A172 (cell line): ENCODE data around the gene RWDD1. TPM values are rescaled to one million over a fixed set of nuclear protein-coding genes. Genes with fewer than 3 reads are reported as not detected.

Experiments
- DNase-seq: peaks from one replicate; pipeline ENCODE4 v3.0.0-alpha.2; 2015; ENCODE audit warnings: low spot score
- total RNA-seq: library from RNA; depleted of rRNA; stranded (reverse); fragments of >200 nt; shearing (Covaris generic); gene quantifications from 2 replicates; pipeline ENCODE4 v1.2.3, GENCODE V29; 2014; rRNA removed

RWDD1 gene
- total RNA-seq, 1 experiment from 2014 or later: 93.1 TPM

DNA sequence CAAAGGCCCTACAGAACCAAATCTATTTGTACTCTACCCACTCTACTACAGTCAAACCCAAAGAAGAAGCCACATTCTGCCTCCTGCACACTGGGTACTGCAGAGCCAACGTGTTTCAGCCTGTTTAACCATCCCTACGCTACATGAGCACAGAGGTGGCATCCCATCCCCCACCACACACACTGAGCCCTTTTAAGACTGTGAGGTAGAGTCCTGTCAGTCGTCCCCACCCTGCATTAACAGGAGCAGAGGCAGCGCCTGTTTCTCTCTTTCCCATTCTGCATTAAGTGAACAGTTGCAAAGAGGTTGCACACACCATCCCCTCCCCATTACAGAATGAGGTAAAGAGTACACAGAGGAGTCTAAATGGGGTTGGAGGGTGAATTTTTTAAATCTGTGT is 39.8 kb downstream of the RWDD1 start:
- DNase-seq: no peak

DNA sequence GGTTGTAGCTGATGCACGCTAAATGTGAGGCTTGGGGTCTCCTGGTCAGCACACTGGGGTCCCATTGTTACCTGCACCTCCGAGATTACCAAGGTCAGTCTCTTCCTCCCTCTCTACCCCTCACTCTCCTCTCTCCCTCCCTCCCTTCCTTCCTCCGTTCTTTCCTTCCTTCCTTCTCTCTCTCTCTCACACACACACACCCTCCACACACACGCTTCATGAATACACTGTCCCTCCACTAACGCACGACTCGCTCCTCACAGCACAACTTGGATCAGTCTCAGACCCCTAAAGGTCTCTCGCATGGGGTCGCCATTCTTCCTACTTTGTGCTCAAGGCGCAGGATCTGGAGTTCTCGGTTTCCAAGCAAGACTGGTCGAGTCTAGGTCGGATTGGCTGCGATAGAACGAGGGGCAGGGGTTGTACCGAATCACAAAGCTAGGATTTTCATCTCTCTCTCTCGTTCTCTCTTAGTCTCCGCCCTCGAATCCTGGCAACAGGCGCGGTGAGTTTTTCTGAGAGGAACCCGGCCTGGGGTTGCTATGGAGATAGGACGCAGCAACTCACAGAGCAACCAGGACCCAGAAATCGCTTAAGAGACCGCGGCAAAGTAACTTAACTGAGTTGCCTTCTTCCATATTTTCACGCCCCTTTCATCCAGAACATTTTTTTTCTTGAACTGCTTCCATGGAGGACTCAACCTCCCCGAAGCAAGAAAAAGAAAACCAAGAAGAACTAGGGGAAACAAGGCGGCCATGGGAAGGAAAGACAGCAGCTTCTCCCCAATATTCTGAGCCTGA is 44.8 kb downstream of the RWDD1 start, which contains the start of gene RSPH4A:
RSPH4A (plus strand) TSS at position 543 of the 800 bp plus-strand sequence; CDS start at position 688, 145 bp downstream.
- peak; percentile 87 for DNase-seq

DNA sequence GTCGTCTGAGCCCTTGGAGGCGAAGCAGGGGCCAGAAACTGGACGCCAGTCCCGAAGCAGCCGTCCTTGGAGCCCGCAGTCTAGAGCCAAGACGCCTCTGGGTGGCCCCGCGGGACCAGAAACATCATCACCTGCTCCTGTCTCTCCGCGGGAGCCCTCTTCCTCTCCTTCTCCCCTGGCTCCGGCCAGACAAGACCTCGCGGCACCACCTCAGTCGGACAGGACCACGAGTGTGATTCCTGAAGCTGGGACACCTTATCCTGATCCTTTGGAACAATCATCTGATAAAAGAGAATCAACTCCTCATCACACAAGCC is 45.4 kb downstream of the RWDD1 start:
- no peak for DNase-seq

DNA sequence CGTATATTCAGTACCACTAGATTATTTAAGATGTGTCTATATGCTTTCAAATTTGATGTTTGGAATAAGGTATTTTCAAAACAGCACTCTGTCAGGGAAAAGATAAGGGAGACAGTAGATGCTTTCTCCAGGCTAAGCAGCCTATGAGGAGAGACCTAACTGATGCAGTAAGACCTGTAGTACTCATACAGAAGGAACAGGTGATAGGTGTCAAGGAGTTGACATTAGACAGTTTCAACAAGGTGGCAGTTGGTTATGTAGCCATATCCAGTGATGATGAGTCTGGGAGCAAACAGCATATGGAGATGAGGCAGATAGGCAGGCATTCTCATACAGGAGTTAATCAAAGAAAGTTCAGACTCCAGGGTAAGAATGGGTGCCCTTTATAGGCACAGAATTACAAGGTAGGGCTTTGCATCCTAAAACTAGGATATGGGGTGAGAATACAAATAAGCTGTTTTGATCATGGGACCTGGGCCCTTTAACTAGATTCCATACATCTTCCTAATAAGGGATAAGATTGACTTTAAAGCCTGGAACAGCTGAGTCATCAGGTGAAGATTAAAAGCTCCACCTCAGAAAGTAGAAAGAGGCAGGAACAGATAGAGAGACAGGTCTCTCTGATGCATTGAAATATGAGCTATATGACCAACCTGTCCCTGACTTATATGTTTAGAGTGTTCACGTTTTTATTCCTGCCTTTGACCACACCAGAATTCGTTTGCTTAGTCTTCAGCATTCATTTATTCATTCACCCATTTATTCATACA is 52.9 kb downstream of the RWDD1 start:
- DNase-seq: no peak

DNA sequence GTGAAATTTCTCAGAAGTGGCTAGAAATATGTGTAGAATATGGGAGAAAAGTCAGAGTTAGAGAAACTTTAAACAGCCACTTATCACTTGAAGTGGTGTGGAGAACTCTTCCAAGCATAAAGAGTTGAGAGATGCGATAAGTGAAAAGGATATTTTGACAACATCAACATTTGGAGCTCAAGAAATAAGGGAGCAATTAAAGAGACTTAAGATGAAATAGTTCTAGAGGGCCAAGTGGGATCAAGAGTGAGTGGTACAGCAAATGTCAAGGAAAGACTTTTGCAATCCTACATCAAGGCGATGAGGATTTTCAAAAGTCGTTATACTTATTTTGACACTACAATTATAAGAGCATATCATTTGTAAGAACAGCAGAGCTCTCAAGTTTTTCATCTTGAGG is 54.6 kb downstream of the RWDD1 start:
- DNase-seq: no peak

DNA sequence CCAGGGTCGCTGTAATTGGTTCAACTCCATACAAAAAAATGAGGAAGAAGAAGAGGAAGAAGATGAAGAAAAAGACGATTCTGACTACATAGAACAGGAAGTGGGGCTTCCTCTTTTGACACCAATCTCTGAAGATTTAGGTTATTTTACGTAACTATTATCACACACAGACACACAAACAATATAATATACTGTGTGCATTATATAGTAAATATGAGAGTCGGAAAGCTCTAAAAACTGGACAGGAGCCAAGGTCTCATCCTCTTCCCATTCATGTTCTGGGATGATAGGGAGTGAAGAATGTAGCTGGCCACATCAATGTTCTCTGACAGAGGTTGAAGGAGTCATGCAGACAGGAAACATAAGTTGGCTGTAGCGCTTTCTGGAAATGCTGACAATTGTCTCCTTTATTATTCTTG is 58.3 kb downstream of the RWDD1 start:
- no peak for DNase-seq

DNA sequence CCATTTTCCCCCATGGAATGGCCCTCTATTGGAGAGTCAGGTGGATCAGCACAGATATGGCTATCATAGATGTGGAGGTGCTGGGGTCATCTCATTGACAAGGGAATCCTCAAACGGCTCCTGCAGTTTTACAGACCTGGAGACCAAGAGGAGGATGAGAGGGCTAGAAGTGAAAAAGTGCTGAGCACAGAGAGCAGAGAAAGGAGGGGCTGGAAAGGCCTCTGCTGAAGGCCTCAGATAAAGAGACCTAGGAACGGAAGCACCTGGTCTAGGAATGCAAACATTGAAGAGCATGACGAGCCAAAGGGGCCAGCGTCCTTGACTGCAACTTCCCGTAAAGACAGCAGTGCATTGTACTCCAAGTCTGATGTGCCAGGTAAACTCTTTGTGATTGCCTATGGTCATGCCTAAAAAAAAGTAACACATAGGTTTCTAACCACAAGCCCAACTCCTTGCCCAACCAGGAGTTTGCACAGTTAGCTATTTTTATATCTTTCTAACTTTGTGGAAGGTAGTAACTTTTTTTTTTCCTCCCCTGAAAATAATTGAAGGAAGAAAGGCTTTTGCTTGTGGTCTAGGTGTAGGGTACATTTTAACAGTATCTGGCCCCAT is 60.2 kb downstream of the RWDD1 start:
- no peak for DNase-seq

DNA sequence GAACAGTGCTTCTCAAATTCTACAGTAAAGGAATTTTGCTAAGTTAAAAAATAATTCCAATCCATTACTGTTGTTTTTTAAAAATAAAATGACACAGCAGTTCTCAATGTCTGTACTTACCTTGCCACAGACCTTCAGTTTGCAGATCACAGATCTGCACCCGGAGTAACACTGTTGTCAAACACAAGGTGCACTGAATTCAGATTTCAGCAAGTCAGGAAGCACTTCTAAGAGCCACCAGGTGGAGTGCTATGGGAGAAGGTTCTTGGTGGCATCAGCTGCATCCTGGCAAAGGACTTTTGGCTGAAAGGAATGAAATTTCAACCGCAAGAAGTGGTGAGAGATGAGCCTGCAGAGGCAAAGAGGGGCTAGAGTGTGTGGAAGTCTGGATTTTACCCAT is 62.4 kb downstream of the RWDD1 start:
- DNase-seq: no peak

Other genes with a start within 250 kb of the RWDD1 start
- gene DSE, start 200.6 kb upstream of the RWDD1 start, total RNA-seq: 32.0 and 40.8 TPM in 2 replicates
- gene CALHM6, start 110.1 kb upstream of the RWDD1 start, total RNA-seq: not detected in 2 replicates
- gene CALHM5, start 59.9 kb upstream of the RWDD1 start, total RNA-seq: 3.8 and 4.1 TPM in 2 replicates
- not detected in 2 replicates for gene TRAPPC3L, start 25.8 kb upstream of the RWDD1 start, total RNA-seq
- gene CALHM4, start 17.8 kb upstream of the RWDD1 start, total RNA-seq: not detected in 2 replicates
- gene RSPH4A, start 45.0 kb downstream of the RWDD1 start, total RNA-seq: not detected in 2 replicates
- 19.0 and 20.1 TPM in 2 replicates for gene ZUP1, start 97.3 kb downstream of the RWDD1 start, total RNA-seq
- 5.2 and 6.0 TPM in 2 replicates for gene KPNA5, start 109.7 kb downstream of the RWDD1 start, total RNA-seq
- not detected in 2 replicates for gene FAM162B, start 194.2 kb downstream of the RWDD1 start, total RNA-seq